Neutrophil (primary cell): ENCODE data around the gene NDOR1.

ENCODE experiments used
- H3K27ac ChIP-seq: fragments of 200-600 bp; sonication (generic); 2 replicates; pipeline ENCODE4 v1.5.1; 2016; ENCODE audit warnings: mild to moderate bottlenecking, moderate library complexity
- H3K27me3 ChIP-seq: fragments of 200-600 bp; sonication (generic); 2 replicates; pipeline ENCODE4 v1.6.0; 2016; ENCODE audit warnings: mild to moderate bottlenecking
- H3K36me3 ChIP-seq: fragments of 200-600 bp; sonication (generic); 2 replicates; pipeline ENCODE4 v1.5.1; 2017
- H3K4me1 ChIP-seq, 2 experiments: fragments of 200-600 bp in 1 of 2; sonication (generic) in 1 of 2; 1 replicate in 1 of 2; 2 replicates in 1 of 2; pipeline versions ENCODE4 v1.5.1 to v1.6.1; 2013 to 2016; ENCODE audit warnings: low read depth in 1 of 2, low read length in 1 of 2, mild to moderate bottlenecking in 1 of 2, moderate library complexity in 1 of 2; ENCODE audit not compliant: control insufficient read depth in 1 of 2, insufficient read depth in 1 of 2
- H3K4me3 ChIP-seq, 2 experiments: fragments of 200-600 bp in 1 of 2; sonication (generic) in 1 of 2; 1 replicate in 1 of 2; 2 replicates in 1 of 2; pipeline ENCODE4 v1.5.1; 2013 to 2016; ENCODE audit warnings: low read depth in 1 of 2, low read length in 1 of 2, mild to moderate bottlenecking in 1 of 2, moderate library complexity in 1 of 2
- H3K9me3 ChIP-seq: fragments of 200-600 bp; sonication (generic); 2 replicates; pipeline ENCODE4 v1.5.1; 2016
- TF ChIP-seq, protein P1 (sequence below): fragments of 200-600 bp; sonication (generic); IDR thresholded peaks from 2 replicates; pipeline ENCODE4 v1.5.1; 2016; ENCODE audit warnings: antibody characterized with exemption

NDOR1 gene

DNA sequence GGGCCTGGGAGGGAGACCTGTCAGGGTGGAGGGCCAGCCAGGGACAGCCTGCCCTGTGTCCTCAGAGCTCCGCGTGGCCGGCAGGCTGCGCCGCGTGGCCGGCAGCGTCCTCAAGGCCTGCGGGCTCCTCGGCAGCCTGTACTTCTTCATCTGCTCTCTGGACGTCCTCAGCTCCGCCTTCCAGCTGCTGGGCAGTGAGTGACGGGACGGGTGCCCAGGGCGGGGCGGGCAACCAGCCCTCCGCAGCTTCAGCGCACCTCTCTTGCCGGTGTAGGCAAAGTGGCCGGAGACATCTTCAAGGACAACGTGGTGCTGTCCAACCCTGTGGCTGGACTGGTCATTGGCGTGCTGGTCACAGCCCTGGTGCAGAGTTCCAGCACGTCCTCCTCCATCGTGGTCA, 27.0 kb downstream of the NDOR1 start:
- H3K27me3 ChIP-seq, result peaks cover 64% of the 10 kb centered on the region
- no peaks in the 10 kb centered on the region for H3K9me3 ChIP-seq
- H3K36me3 ChIP-seq, result no peaks in the 10 kb centered on the region
- H3K4me1 ChIP-seq, result peaks cover 16 to 19% of the 10 kb centered on the region in 2 experiments
- no peak overlapping the region for H3K4me3 ChIP-seq
- H3K27ac ChIP-seq, result no peak overlapping the region
- TF ChIP-seq, protein P1, sequence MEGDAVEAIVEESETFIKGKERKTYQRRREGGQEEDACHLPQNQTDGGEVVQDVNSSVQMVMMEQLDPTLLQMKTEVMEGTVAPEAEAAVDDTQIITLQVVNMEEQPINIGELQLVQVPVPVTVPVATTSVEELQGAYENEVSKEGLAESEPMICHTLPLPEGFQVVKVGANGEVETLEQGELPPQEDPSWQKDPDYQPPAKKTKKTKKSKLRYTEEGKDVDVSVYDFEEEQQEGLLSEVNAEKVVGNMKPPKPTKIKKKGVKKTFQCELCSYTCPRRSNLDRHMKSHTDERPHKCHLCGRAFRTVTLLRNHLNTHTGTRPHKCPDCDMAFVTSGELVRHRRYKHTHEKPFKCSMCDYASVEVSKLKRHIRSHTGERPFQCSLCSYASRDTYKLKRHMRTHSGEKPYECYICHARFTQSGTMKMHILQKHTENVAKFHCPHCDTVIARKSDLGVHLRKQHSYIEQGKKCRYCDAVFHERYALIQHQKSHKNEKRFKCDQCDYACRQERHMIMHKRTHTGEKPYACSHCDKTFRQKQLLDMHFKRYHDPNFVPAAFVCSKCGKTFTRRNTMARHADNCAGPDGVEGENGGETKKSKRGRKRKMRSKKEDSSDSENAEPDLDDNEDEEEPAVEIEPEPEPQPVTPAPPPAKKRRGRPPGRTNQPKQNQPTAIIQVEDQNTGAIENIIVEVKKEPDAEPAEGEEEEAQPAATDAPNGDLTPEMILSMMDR, result no peak

DNA sequence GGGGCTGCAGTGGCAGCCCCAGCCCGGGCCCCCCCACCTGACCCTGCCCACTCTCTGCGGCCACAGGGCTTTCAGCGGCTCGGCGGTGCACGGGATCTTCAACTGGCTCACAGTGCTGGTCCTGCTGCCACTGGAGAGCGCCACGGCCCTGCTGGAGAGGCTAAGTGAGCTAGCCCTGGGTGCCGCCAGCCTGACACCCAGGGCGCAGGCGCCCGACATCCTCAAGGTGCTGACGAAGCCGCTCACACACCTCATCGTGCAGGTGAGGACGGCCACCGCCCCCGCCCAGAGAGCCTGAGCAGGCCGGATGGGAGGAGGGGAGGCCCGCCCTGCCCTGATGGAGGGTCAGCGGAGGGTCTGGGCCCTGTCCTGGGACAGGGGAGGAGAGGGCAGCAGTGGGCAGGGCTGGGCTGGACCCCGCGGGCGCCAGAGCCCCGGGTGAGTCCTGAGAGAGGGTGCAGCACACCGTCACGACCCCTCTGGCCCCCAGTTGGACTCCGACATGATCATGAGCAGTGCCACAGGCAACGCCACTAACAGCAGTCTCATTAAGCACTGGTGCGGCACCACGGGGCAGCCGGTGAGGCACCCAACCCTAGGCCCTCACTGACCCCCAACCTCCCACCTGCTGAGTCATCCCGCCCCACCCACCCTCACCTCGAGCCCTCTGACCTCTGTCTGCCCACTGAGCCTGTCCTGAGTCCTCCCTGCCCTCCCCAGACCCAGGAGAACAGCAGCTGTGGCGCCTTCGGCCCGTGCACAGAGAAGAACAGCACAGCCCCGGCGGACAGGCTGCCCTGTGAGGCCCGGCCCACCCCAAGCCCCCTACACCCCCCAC, 27.9 kb downstream of the NDOR1 start:
- peaks cover 24 to 26% of the 10 kb centered on the region in 2 experiments for H3K4me1 ChIP-seq
- H3K36me3 ChIP-seq, result no peaks in the 10 kb centered on the region
- TF ChIP-seq, protein P1, result no peak
- peaks cover 56% of the 10 kb centered on the region for H3K27me3 ChIP-seq
- H3K9me3 ChIP-seq, result no peaks in the 10 kb centered on the region
- H3K4me3 ChIP-seq, result no peak overlapping the region
- H3K27ac ChIP-seq, result no peak overlapping the region

DNA sequence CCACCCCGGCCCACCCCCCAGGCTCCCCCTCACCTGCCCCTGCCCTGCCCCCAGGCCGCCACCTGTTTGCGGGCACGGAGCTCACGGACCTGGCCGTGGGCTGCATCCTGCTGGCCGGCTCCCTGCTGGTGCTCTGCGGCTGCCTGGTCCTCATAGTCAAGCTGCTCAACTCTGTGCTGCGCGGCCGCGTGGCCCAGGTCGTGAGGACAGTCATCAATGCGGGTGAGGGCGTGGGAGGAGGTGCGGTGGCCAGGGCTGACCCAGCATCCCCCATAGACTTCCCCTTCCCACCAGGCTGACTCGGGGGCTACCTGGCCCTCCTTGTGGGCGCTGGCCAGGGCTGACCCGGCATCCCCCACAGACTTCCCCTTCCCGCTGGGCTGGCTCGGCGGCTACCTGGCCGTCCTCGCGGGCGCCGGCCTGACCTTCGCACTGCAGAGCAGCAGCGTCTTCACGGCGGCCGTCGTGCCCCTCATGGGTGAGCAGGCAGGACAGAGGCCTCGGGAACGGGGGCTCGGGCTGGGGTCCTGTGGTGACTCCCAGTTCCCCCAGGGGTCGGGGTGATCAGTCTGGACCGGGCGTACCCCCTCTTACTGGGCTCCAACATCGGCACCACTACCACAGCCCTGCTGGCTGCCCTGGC, 28.7 kb downstream of the NDOR1 start:
- peaks cover 32 to 33% of the 10 kb centered on the region in 2 experiments for H3K4me1 ChIP-seq
- no peaks in the 10 kb centered on the region for H3K9me3 ChIP-seq
- no peak overlapping the region for H3K27ac ChIP-seq
- no peaks in the 10 kb centered on the region for H3K36me3 ChIP-seq
- no peak overlapping the region for H3K4me3 ChIP-seq
- peaks cover 48% of the 10 kb centered on the region for H3K27me3 ChIP-seq
- TF ChIP-seq, protein P1, result no peak

DNA sequence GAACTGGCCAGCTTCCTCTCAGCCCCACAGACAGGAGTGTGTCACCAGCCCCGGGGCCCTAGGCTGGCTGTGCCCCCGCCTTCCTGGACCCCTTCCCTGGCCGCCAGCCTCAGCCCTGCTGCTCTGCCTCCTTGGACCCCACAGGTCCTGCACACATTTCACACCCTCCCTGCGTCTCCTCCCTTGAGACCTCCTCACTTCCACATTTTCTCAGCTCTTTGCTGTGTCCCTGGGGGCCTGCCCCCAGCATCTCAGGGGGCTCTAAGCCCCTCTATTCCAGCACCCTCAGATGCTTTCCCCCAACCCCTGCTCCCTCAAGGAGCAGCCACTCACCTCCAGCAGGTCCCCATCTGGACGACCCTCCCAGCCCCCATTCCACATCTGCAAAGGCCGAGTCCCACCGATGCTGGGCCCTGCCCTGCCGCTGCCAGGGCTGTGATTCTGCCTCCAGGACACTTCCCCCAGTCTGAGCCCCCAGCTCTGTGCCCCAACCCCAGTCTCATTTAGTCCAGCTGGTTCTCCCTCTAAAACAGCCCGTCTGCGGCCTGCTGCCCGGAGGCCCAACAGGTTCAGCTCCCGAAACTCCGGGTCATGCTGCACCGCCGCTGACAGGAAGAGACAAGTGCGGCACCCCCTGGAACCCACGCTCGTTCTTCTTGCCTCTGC, 29.4 kb downstream of the NDOR1 start:
- H3K4me3 ChIP-seq, result no peak overlapping the region
- TF ChIP-seq, protein P1, result no peak
- H3K36me3 ChIP-seq, result no peaks in the 10 kb centered on the region
- peaks cover 36 to 37% of the 10 kb centered on the region in 2 experiments for H3K4me1 ChIP-seq
- H3K27me3 ChIP-seq, result peaks cover 40% of the 10 kb centered on the region
- no peaks in the 10 kb centered on the region for H3K9me3 ChIP-seq
- H3K27ac ChIP-seq, result no peak overlapping the region

DNA sequence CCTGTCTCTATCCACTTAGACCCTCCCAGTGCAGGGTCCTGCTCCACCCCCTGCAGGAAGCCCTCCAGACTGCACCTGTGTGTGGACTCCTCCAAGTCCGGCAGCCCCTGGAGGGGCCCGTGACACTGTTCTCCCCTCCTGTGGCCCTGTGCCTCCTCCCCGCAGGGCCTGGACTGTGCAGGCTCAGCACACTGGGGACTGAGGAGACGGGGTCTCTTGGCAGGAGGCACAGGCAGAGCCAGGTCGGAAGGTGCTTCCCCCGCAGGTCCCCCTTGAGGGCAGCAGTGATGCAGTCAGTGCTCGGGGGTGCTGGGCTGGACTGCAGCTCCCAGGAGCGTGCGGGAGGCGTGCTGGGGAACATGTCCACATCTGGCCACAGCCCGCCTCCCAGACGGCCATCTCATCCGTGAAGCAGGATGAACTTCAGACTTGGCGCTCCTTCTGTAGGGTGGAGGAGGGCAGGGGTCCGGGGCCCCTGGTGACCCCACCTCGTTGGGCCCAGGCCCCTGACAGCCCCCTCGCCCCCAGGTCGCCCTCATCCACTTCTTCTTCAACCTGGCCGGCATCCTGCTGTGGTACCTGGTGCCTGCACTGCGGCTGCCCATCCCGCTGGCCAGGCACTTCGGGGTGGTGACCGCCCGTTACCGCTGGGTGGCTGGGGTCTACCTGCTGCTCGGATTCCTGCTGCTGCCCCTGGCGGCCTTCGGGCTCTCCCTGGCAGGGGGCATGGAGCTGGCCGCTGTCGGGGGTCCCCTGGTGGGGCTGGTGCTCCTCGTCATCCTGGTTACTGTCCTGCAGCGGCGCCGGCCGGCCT, 30.1 kb downstream of the NDOR1 start:
- Histone ChIP-seq H3K4me3 (peak overlapping the region in 1 of 2 experiments; percentile 57), H3K9me3 (no peaks in the 10 kb centered on the region), H3K4me1 (peaks cover 41 to 42% of the 10 kb centered on the region in 2 experiments), H3K36me3 (no peaks in the 10 kb centered on the region), H3K27me3 (peaks cover 34% of the 10 kb centered on the region), H3K27ac (no peak overlapping the region)
- TF ChIP-seq, protein P1, result no peak
